ENCODE measurements around the gene RETN. TPM values are rescaled to one million over a fixed set of nuclear protein-coding genes. Genes with fewer than 3 reads are reported as not detected.

Gene RETN
- total and polyA plus RNA-seq, 8 donors: 6.2 to 41.4 (median 9.6) TPM; not detected in 5

DNA sequence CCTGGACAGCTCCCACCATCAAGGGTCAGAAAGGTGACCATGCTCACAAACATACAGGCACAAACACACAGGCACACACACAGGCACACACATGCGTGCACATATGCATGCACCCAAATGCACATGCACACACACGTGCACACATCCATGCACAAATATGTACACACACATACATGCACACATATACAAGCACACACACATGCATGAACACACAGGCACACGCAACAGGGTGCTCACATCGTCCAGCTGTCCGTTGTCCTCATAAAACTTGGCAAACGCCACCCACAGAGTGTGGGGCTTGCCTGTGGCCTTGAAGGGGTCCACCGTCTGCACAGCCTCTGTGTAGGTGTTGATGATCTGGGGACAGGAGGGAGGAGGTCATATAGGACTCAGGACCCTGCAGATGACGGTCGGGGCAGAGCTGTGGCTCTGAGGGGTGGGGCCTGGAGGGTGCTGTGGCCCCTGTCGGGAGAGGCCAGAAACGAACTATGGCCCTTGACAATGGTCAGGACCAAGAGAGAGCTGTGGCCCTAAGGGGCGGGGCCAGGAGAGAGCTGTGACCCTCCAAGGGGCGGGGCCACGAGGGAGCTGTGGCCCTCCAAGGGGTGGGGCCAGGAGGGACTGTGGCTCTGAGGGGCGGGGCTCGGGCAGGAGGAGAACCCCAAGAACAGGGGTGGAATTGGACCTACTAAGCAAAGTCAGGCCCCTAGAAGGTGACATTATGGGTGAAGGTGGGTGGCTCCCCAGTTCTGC lies 45.7 kb upstream of the RETN start:
- peaks cover 50 to 98% (median 90%) of the 10 kb centered on the region in 4 donors for H3K36me3 ChIP-seq
- H3K4me3 ChIP-seq: no peak overlapping the region
- H3K9me3 ChIP-seq: no peaks in the 10 kb centered on the region
- H3K27me3 ChIP-seq: no peaks in the 10 kb centered on the region
- 82 to 86% (median 84%) methylated on average over 15 to 16 of the region's 16 CpGs for WGBS, 5 donors
- H3K27ac ChIP-seq: no peak overlapping the region
- peaks cover 8 to 46% (median 43%) of the 10 kb centered on the region in 4 donors for H3K4me1 ChIP-seq
- intact Hi-C loops (cut with DNase I; ENCODE audit: low total_unique reads): no loop called here
- no peak for DNase-seq
- TF ChIP-seq POLR2A (IDR thresholded peaks at IDR 0.05) (no peak), POLR2AphosphoS5 (IDR thresholded peaks at IDR 0.05) (no peak)

DNA sequence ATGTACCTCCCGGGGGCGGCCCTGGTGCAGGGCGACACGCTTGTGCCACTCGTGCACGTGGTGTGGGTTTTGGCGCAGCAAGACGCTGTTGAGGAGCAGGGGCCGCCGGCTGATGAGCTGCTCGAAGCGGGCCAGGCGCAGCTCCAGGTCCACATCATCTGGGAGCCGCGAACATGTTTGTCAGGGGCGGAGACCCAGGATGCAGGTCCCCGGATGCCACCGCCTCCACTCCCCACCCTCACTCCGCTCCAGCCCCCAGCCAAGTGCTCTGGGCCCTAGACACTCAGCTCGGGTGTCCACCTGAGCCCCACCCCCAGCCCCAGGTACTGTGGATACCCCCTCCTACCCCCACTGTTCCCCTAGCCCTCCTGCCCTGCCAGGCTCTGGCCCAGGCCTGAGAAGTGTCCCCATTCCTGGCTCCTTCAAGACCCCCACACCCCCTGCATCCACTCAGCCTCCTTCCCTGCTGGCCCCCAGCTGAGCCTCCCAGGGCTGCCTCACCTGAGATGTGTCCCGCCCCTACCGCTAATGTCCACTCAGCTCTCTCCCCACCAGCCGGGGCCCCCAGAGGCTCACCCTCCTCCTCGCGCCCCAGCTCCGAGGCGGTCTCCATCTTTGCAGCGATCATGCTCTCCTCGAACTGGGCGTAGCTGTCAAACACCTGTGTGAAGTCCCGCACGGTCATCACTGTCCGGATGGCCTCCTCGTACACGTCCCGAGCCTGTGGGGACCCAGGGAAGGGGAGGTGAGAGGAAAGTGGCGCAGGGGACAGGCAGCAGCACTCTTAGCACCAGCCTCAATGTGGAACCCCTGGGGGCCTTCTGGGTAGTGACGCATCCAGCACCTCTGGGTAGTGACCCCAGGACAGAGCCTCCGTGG lies 44.9 kb upstream of the RETN start:
- Histone ChIP-seq H3K27me3 (no peaks in the 10 kb centered on the region), H3K9me3 (no peaks in the 10 kb centered on the region), H3K4me1 (peaks cover 10 to 47% (median 43%) of the 10 kb centered on the region in 4 donors), H3K36me3 (peaks cover 50 to 90% (median 84%) of the 10 kb centered on the region in 4 donors), H3K4me3 (no peak overlapping the region), H3K27ac (no peak overlapping the region)
- 92 to 96% (median 93%) methylated on average over 22 to 39 of the region's 39 CpGs for WGBS, 5 donors
- DNase-seq: no peak
- intact Hi-C loops (cut with DNase I; ENCODE audit: low total_unique reads): no loop called here
- TF ChIP-seq, protein P1, sequence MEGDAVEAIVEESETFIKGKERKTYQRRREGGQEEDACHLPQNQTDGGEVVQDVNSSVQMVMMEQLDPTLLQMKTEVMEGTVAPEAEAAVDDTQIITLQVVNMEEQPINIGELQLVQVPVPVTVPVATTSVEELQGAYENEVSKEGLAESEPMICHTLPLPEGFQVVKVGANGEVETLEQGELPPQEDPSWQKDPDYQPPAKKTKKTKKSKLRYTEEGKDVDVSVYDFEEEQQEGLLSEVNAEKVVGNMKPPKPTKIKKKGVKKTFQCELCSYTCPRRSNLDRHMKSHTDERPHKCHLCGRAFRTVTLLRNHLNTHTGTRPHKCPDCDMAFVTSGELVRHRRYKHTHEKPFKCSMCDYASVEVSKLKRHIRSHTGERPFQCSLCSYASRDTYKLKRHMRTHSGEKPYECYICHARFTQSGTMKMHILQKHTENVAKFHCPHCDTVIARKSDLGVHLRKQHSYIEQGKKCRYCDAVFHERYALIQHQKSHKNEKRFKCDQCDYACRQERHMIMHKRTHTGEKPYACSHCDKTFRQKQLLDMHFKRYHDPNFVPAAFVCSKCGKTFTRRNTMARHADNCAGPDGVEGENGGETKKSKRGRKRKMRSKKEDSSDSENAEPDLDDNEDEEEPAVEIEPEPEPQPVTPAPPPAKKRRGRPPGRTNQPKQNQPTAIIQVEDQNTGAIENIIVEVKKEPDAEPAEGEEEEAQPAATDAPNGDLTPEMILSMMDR (IDR thresholded peaks at IDR 0.05): no peak
- TF ChIP-seq POLR2AphosphoS5 (IDR thresholded peaks at IDR 0.05) (no peak), POLR2A (IDR thresholded peaks at IDR 0.05) (no peak), EP300 (IDR thresholded peaks at IDR 0.05) (no peak)

DNA sequence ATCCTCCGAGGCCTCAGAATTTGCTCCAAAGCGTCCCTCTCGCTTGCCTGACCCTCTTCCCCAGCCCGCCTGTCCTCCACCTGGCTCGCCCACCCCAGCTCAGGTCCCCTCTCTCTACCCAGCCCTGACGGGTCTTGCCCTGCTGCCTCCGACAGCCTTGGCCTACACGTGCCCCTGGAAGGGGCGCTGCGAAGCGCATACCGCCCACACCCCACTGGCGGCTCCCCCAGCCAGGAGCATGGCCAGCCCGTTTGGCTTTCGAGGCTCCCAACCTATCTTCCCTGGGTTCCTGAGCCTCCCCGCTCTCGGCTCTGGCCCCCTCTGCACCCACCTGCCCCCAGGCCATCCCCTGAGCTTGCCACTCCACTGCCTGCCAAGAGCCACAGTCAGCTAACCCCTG lies 44.0 kb upstream of the RETN start:
- no peak for TF ChIP-seq POLR2A (IDR thresholded peaks at IDR 0.05)
- TF ChIP-seq, protein P1 (IDR thresholded peaks at IDR 0.05): no peak
- TF ChIP-seq POLR2AphosphoS5 (IDR thresholded peaks at IDR 0.05): no peak
- Histone ChIP-seq H3K36me3 (peaks cover 50 to 81% (median 75%) of the 10 kb centered on the region in 4 donors), H3K27me3 (no peaks in the 10 kb centered on the region), H3K4me3 (no peak overlapping the region), H3K27ac (no peak overlapping the region), H3K4me1 (peaks cover 11 to 38% (median 35%) of the 10 kb centered on the region in 4 donors), H3K9me3 (no peaks in the 10 kb centered on the region)
- 92 to 97% (median 93%) methylated on average over 15 to 17 of the region's 17 CpGs for WGBS, 5 donors
- no peak for DNase-seq
- intact Hi-C loops (cut with DNase I; ENCODE audit: low total_unique reads): no loop called here

DNA sequence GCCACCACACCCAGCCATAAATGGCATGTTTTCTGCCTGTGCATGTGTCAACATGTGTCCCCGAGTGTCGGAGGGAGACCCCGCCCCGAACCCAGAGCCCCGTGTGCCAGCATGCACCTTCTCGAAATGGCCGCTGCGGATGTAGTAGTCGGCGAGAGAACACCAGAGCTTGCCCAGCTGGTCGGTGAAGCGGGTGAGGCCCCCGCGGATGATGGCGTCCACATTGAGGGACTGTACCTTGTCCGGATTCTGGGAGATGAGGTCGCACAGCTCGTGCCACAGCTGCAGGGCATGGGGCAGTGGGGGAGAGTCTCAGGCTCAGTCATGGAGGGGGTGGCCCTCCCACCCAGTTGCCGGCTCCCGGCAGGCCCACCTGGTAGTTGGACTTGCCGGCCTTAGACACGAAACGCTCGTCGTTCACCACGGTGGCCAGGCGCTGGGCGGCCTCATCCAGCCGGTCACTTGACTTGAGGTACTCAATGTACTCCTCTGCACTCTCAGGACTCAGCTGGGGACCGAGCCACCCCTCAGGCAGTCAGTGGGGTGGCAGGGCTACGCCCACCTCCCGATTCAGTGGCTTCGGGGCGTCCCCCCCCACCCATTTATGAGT lies 43.0 kb upstream of the RETN start:
- 96 to 97% (median 96%) methylated on average over 24 to 34 of the region's 34 CpGs for WGBS, 5 donors
- Histone ChIP-seq H3K27ac (no peak overlapping the region), H3K36me3 (peaks cover 41 to 71% (median 65%) of the 10 kb centered on the region in 4 donors), H3K9me3 (no peaks in the 10 kb centered on the region), H3K4me3 (no peak overlapping the region), H3K27me3 (no peaks in the 10 kb centered on the region), H3K4me1 (peaks cover 20 to 38% (median 35%) of the 10 kb centered on the region in 4 donors)
- no peak for DNase-seq
- intact Hi-C loops (cut with DNase I; ENCODE audit: low total_unique reads): no loop called here
- no peak for TF ChIP-seq POLR2A (IDR thresholded peaks at IDR 0.05)
- TF ChIP-seq POLR2AphosphoS5 (IDR thresholded peaks at IDR 0.05): no peak
- TF ChIP-seq EP300 (IDR thresholded peaks at IDR 0.05): no peak
- TF ChIP-seq, protein P1 (IDR thresholded peaks at IDR 0.05): no peak
